ENCODE measurements around the gene IMMP2L. TPM values are rescaled to one million over a fixed set of nuclear protein-coding genes. Genes with fewer than 3 reads are reported as not detected.

The IMMP2L gene
- total RNA-seq, 1 donor from 2014 or later, result 29.7 TPM

- no peak for DNase-seq (ENCODE audit: low spot score, unreplicated experiment)
- H3K4me1 Mint-ChIP-seq (ENCODE audit: low read depth), result peaks cover 40% of the 10 kb centered on the region
- H3K9me3 Mint-ChIP-seq (ENCODE audit: low read depth), result peaks cover 5% of the 10 kb centered on the region
- peaks cover 5% of the 10 kb centered on the region for H3K36me3 Mint-ChIP-seq (ENCODE audit: insufficient read depth)
- H3K27me3 Mint-ChIP-seq, result no peaks in the 10 kb centered on the region
- no peak overlapping the region for H3K4me3 Mint-ChIP-seq (ENCODE audit: low read depth)
- no peak overlapping the region for H3K27ac Mint-ChIP-seq
- no peak for TF ChIP-seq CTCF (IDR thresholded peaks at IDR 0.05; ENCODE audit: unreplicated experiment)
These were observed 790.6 kb downstream of the IMMP2L start for GRCh38 chr7:110771717-110772116.

- Mint-ChIP-seq H3K4me3 (ENCODE audit: low read depth) (no peak overlapping the region), H3K9me3 (ENCODE audit: low read depth) (peaks cover 5% of the 10 kb centered on the region), H3K4me1 (ENCODE audit: low read depth) (peaks cover 32% of the 10 kb centered on the region), H3K36me3 (ENCODE audit: insufficient read depth) (peaks cover 5% of the 10 kb centered on the region), H3K27me3 (no peaks in the 10 kb centered on the region), H3K27ac (peak overlapping the region; percentile 18)
- DNase-seq (ENCODE audit: low spot score, unreplicated experiment), result no peak
- no peak for TF ChIP-seq CTCF (IDR thresholded peaks at IDR 0.05; ENCODE audit: unreplicated experiment)
These were observed 794.7 kb downstream of the IMMP2L start for GRCh38 chr7:110767550-110768110.

GRCh38 chr7:110766864-110767263 lies 795.4 kb downstream of the IMMP2L start:
- peaks cover 32% of the 10 kb centered on the region for H3K4me1 Mint-ChIP-seq (ENCODE audit: low read depth)
- no peak for TF ChIP-seq CTCF (IDR thresholded peaks at IDR 0.05; ENCODE audit: unreplicated experiment)
- H3K27ac Mint-ChIP-seq, result peak overlapping the region; percentile 16
- no peak for DNase-seq (ENCODE audit: low spot score, unreplicated experiment)
- no peaks in the 10 kb centered on the region for H3K27me3 Mint-ChIP-seq
- H3K36me3 Mint-ChIP-seq (ENCODE audit: insufficient read depth), result peaks cover 5% of the 10 kb centered on the region
- no peak overlapping the region for H3K4me3 Mint-ChIP-seq (ENCODE audit: low read depth)
- H3K9me3 Mint-ChIP-seq (ENCODE audit: low read depth), result peaks cover 5% of the 10 kb centered on the region

GRCh38 chr7:110764852-110765251 lies 797.4 kb downstream of the IMMP2L start:
- peaks cover 1% of the 10 kb centered on the region for H3K36me3 Mint-ChIP-seq (ENCODE audit: insufficient read depth)
- H3K27ac Mint-ChIP-seq, result no peak overlapping the region
- H3K9me3 Mint-ChIP-seq (ENCODE audit: low read depth), result no peaks in the 10 kb centered on the region
- no peak overlapping the region for H3K4me3 Mint-ChIP-seq (ENCODE audit: low read depth)
- DNase-seq (ENCODE audit: low spot score, unreplicated experiment), result no peak
- no peaks in the 10 kb centered on the region for H3K27me3 Mint-ChIP-seq
- TF ChIP-seq CTCF (IDR thresholded peaks at IDR 0.05; ENCODE audit: unreplicated experiment), result no peak
- H3K4me1 Mint-ChIP-seq (ENCODE audit: low read depth), result peaks cover 32% of the 10 kb centered on the region

- no peak overlapping the region for H3K4me3 Mint-ChIP-seq (ENCODE audit: low read depth)
- no peaks in the 10 kb centered on the region for H3K27me3 Mint-ChIP-seq
- peaks cover 2% of the 10 kb centered on the region for H3K9me3 Mint-ChIP-seq (ENCODE audit: low read depth)
- DNase-seq (ENCODE audit: low spot score, unreplicated experiment), result no peak
- peaks cover 31% of the 10 kb centered on the region for H3K4me1 Mint-ChIP-seq (ENCODE audit: low read depth)
- no peak for TF ChIP-seq CTCF (IDR thresholded peaks at IDR 0.05; ENCODE audit: unreplicated experiment)
- no peaks in the 10 kb centered on the region for H3K36me3 Mint-ChIP-seq (ENCODE audit: insufficient read depth)
- no peak overlapping the region for H3K27ac Mint-ChIP-seq
These were observed 799.6 kb downstream of the IMMP2L start for GRCh38 chr7:110762546-110763225.

All from progenitor cell of endocrine pancreas (in vitro differentiated cells).